Stimulated activated CD4-positive, alpha-beta T cell treated with anti-CD3 and anti-CD28 coated beads, Interleukin-12 subunit alpha, Interleukin-12 subunit beta, amount 100 ng/mL, for 48 hours (primary cell): ENCODE data around the gene BASP1.
"Not testable (repeated sequence)": the region's sequence is repeated elsewhere in the genome, so short reads cannot be mapped to it uniquely, and the experiment has no call there.

ENCODE experiments used
- DNase-seq, 3 donors: peaks; one replicate each; pipeline ENCODE4 v3.0.0-alpha.2; 2020; ENCODE audit warnings: low read depth in 2 of 3, low spot score in 1 of 3

BASP1 gene

GRCh38 chr5:17315710-17316221, 98.3 kb downstream of the BASP1 start:
- DNase-seq: no peak

- no peak for DNase-seq
These were observed 99.6 kb downstream of the BASP1 start for GRCh38 chr5:17316970-17317459.

GRCh38 chr5:17317473-17317872, 100.0 kb downstream of the BASP1 start:
- DNase-seq: no peak

- DNase-seq: not testable (repeated sequence)
These were observed 101.7 kb downstream of the BASP1 start for GRCh38 chr5:17319095-17319494.

GRCh38 chr5:17325770-17326599, 108.6 kb downstream of the BASP1 start:
- DNase-seq: no peak
